Raji (cell line): ENCODE data around the gene AGK.

ENCODE experiments used
- POLR2A ChIP-seq: IDR thresholded peaks from 2 replicates; pipeline ENCODE4 v1.6.1; 2011; ENCODE audit warnings: low read depth, low read length, control low read depth; ENCODE audit not compliant: insufficient read depth

The AGK gene

GRCh38 chr7:141648276-141649114 lies 97.3 kb downstream of the AGK start:
- TF ChIP-seq POLR2A = no peak

GRCh38 chr7:141649137-141649864 lies 98.1 kb downstream of the AGK start:
- TF ChIP-seq POLR2A = no peak

GRCh38 chr7:141649865-141650634 lies 98.8 kb downstream of the AGK start:
- no peak for TF ChIP-seq POLR2A

- no peak for TF ChIP-seq POLR2A
Observed at GRCh38 chr7:141651417-141651816, 100.2 kb downstream of the AGK start.

- no peak for TF ChIP-seq POLR2A
Observed at GRCh38 chr7:141652691-141653090, 101.5 kb downstream of the AGK start.

- TF ChIP-seq POLR2A = no peak
Observed at GRCh38 chr7:141654551-141654950, 103.3 kb downstream of the AGK start.

- no peak for TF ChIP-seq POLR2A
Observed at GRCh38 chr7:141659501-141659900, 108.3 kb downstream of the AGK start.

GRCh38 chr7:141660259-141660658 lies 109.0 kb downstream of the AGK start:
- TF ChIP-seq POLR2A = no peak

GRCh38 chr7:141663081-141663849 lies 112.1 kb downstream of the AGK start:
- TF ChIP-seq POLR2A = no peak

GRCh38 chr7:141664450-141664849 lies 113.2 kb downstream of the AGK start:
- no peak for TF ChIP-seq POLR2A

- TF ChIP-seq POLR2A = no peak
Observed at GRCh38 chr7:141665208-141666035, 114.2 kb downstream of the AGK start.

- TF ChIP-seq POLR2A = no peak
Observed at GRCh38 chr7:141666071-141666470, 114.9 kb downstream of the AGK start.

- TF ChIP-seq POLR2A = no peak
Observed at GRCh38 chr7:141668853-141669252, 117.6 kb downstream of the AGK start.
